ENCODE results near the gene SDF4.

GRCh38 chr1:1211541-1212441 lies 20.0 kb downstream of the SDF4 start:
- TF ChIP-seq CTCF (IDR thresholded peaks at IDR 0.05) (no peak), POLR2A (IDR thresholded peaks at IDR 0.05) (no peak)

Measured in lower leg skin (tissue), 3 donors.